GM10248 (cell line): ENCODE measurements around the gene UMODL1.

ENCODE experiments used
- CTCF ChIA-PET: fragments of 300-600 bp; sonication (Branson Sonifier 250); formaldehyde crosslinking; extraction: SDS; loops from one replicate; lab custom pipeline; 2021; ENCODE audit warnings: antibody characterized with exemption; lab: Yijun Ruan, JAX
- POLR2A ChIA-PET: fragments of 350-650 bp; sonication (Branson Sonifier 250); formaldehyde crosslinking; extraction: SDS; loops from one replicate; lab custom pipeline; 2020; ENCODE audit warnings: antibody characterized with exemption; lab: Yijun Ruan, JAX
- DNase-seq: peaks from one replicate; pipeline ENCODE4 v3.0.0; 2012; ENCODE audit errors: extremely low spot score
- CTCF ChIP-seq: IDR thresholded peaks from 2 replicates; pipeline ENCODE4 v1.5.1; 2012; ENCODE audit warnings: mild to moderate bottlenecking, low read depth; ENCODE audit errors: extremely low read depth, missing control alignments, control extremely low read depth

UMODL1 gene

GRCh38 chr21:42049578-42050430, 21.3 kb upstream of the UMODL1 start:
- DNase-seq = no peak
- ChIA-PET POLR2A (no interaction called here), CTCF (interaction anchor here (0.7 to 1.3 kb wide), 6 partner anchors 9 to 233 kb away, joined by 3 to 4 read pairs (median 4); no protein-coding TSS in a partner anchor)
- no peak for TF ChIP-seq CTCF

GRCh38 chr21:42051788-42052187, 19.3 kb upstream of the UMODL1 start:
- POLR2A ChIA-PET = no interaction called here
- CTCF ChIA-PET = no interaction called here
- DNase-seq = no peak
- TF ChIP-seq CTCF = no peak

- ChIA-PET POLR2A (no interaction called here), CTCF (no interaction called here)
- no peak for TF ChIP-seq CTCF
- DNase-seq = no peak
Measured at GRCh38 chr21:42055425-42055824, 15.7 kb upstream of the UMODL1 start.

GRCh38 chr21:42056468-42056867, 14.6 kb upstream of the UMODL1 start:
- POLR2A ChIA-PET = no interaction called here
- no peak for TF ChIP-seq CTCF
- CTCF ChIA-PET = no interaction called here
- no peak for DNase-seq

- ChIA-PET POLR2A (no interaction called here), CTCF (no interaction called here)
- no peak for TF ChIP-seq CTCF
- DNase-seq = no peak
Measured at GRCh38 chr21:42056996-42057689, 14.0 kb upstream of the UMODL1 start.

- POLR2A ChIA-PET = no interaction called here
Measured at GRCh38 chr21:42057851-42058437, 13.2 kb upstream of the UMODL1 start.

More at GRCh38 chr21:42057851-42058437, 13.2 kb upstream of the UMODL1 start:
- no peak for DNase-seq
- TF ChIP-seq CTCF = no peak
- CTCF ChIA-PET = no interaction called here
